Spinal cord (tissue), 10 donors: ENCODE data around the gene NFILZ. TPM values are rescaled to one million over a fixed set of nuclear protein-coding genes. Genes with fewer than 3 reads are reported as not detected.

Experiments
- DNase-seq, 6 donors: peaks; one replicate each; pipeline versions ENCODE4 v3.0.0 to v3.0.0-alpha.2; 2013 to 2015; ENCODE audit warnings: low spot score in 6 of 6, low read depth in 4 of 6
- H3K27ac ChIP-seq: one replicate; pipeline ENCODE4 v1.5.1; 2013; ENCODE audit warnings: low read depth, low read length, control low read depth
- H3K27me3 ChIP-seq: one replicate; pipeline ENCODE4 v1.6.1; 2013; ENCODE audit warnings: low read length; ENCODE audit not compliant: control insufficient read depth, insufficient read depth
- H3K36me3 ChIP-seq: one replicate; pipeline ENCODE4 v1.6.1; 2013; ENCODE audit warnings: low read length; ENCODE audit not compliant: control insufficient read depth, insufficient read depth
- H3K4me1 ChIP-seq: one replicate; pipeline ENCODE4 v1.6.1; 2013; ENCODE audit warnings: low read length; ENCODE audit not compliant: control insufficient read depth, insufficient read depth
- H3K4me3 ChIP-seq: one replicate; pipeline ENCODE4 v1.5.1; 2013; ENCODE audit warnings: low read depth, low read length, control low read depth
- H3K9me3 ChIP-seq: one replicate; pipeline ENCODE4 v1.6.1; 2013; ENCODE audit warnings: low read length; ENCODE audit not compliant: control insufficient read depth, insufficient read depth
- WGBS: methylation state at CpG from one replicate; pipeline ENCODE4 v1.1.5; 2013; ENCODE audit warnings: missing lambda C conversion rate; ENCODE audit not compliant: insufficient coverage; 5-methylcytosine and 5-hydroxymethylcytosine counted together
- long read RNA-seq, 4 donors: transcript quantifications; one replicate each; lab custom pipeline, GENCODE V29; 2026
- polyA plus RNA-seq, 2 donors: library from polyadenylated mRNA; unstranded; fragments of 120-200 nt; gene quantifications; one replicate each; pipeline ENCODE4 v1.2.1, GENCODE V29; 2013; ENCODE audit not compliant: insufficient read length in 2 of 2
- total RNA-seq, 2 donors: library from RNA; depleted of rRNA in 1 of 2; stranded (reverse); fragments of 120-200 nt in 1 of 2; fragments of >200 nt in 1 of 2; gene quantifications; one replicate each; pipeline versions ENCODE4 v1.2.3 to v1.2.4, GENCODE V29; 2013 to 2014
- donor health status: healthy.

NFILZ gene, protein sequence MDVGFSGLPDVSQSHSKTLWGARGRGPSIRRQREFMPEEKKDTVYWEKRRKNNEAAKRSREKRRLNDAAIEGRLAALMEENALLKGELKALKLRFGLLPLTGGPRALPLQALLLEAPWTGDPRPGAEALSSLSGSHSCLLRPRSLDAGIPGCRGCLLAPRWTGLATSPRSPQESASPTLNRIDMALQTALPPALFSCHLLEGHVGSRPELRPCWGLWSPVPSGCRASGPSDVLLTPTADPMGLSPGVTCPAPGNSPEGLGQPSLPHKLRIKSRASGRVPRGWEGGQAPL
- total RNA-seq (not detected), polyA plus RNA-seq (not detected)
- long read RNA-seq, donor 1, result 0 reads
- long read RNA-seq, donor 2, result 0 reads
- long read RNA-seq, donor 3, result 0 reads
- long read RNA-seq, donor 4, result 0 reads

DNA sequence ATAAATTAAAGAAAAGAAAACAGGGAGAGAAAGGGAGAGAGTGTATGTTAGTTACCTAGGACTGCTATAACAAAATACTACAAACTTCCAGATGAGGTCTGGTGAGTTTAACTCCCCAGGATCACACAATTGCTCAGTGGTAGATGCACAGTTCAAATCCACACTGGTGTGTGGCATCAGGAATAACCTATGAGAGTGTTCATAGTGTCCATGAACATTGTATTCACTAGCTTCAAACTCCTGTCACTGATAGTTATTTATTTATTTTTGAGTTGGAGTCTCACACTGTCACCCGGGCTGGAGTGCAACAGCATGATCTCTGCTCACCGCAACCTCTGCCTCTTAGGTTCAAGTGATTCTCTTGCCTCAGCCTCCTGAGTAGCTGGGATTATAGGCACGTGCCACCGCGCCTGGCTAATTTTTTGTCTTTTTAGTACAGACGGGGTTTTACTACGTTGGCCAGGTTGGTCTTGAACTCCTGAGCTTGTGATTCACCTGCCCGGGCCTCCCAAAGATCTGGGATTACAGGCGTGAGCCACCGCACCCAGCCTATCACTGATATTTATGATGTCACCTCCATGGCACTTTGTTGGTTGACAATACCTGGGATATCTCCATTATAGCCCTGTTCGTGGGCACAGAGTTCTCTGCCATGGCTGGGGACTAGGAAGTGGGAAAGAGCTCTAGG lies at the start of gene NFILZ:
NFILZ (plus strand) TSS at position 638 of the 688 bp plus-strand sequence. CDS start 46,133 bp downstream, outside the sequence.
- 89% methylated on average over 9 of the region's 11 CpGs for WGBS
- H3K27ac ChIP-seq, result peak within 1 kb of the TSS; percentile 57
- H3K9me3 ChIP-seq, result no peaks in the 10 kb centered on the region

DNA sequence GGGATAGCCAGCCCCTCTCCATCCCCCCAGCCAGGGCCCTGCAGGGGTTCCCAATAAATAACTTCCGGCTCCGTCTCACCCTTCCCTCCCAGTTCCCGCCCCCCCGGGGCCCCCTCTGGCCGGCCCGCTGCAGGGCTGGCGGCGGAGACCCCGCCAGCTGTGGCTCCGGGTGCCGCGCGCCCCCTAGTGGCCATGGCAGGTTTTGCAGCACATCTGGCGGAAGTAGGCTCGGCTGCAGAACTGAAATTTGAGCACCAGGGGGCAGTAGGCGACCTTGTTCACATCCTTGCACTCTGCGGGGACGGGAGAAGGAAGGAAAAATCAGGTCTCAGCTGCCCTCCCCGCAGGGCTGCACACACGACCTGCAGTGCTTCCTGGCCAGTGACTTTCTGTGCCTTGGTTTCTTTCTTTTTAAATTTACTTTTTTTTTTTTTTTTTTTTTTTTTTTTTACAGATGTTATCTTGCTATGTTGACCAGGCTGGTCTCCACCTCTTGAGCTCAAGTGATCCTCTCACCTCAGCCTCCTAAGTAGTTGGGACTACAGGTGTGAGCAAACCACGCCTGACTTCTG lies 49.6 kb upstream of the NFILZ start:
- Histone ChIP-seq H3K27me3 (peaks cover 2% of the 10 kb centered on the region), H3K9me3 (no peaks in the 10 kb centered on the region), H3K27ac (no peak overlapping the region), H3K4me3 (no peak overlapping the region), H3K4me1 (peaks cover 9% of the 10 kb centered on the region), H3K36me3 (peaks cover 23% of the 10 kb centered on the region)
- DNase-seq, result peak in 5 of 6 donors; percentile 26 to 89 (median 47)
- WGBS, result 2% methylated on average over 18 of the region's 21 CpGs

More for the DNA sequence above, at the start of gene NFILZ:
- H3K27me3 ChIP-seq, result no peaks in the 10 kb centered on the region
- no peak within 1 kb of the TSS for H3K4me3 ChIP-seq
- peaks cover 13% of the 10 kb centered on the region for H3K4me1 ChIP-seq
- no peak for DNase-seq
- H3K36me3 ChIP-seq, result no peaks in the 10 kb centered on the region

DNA sequence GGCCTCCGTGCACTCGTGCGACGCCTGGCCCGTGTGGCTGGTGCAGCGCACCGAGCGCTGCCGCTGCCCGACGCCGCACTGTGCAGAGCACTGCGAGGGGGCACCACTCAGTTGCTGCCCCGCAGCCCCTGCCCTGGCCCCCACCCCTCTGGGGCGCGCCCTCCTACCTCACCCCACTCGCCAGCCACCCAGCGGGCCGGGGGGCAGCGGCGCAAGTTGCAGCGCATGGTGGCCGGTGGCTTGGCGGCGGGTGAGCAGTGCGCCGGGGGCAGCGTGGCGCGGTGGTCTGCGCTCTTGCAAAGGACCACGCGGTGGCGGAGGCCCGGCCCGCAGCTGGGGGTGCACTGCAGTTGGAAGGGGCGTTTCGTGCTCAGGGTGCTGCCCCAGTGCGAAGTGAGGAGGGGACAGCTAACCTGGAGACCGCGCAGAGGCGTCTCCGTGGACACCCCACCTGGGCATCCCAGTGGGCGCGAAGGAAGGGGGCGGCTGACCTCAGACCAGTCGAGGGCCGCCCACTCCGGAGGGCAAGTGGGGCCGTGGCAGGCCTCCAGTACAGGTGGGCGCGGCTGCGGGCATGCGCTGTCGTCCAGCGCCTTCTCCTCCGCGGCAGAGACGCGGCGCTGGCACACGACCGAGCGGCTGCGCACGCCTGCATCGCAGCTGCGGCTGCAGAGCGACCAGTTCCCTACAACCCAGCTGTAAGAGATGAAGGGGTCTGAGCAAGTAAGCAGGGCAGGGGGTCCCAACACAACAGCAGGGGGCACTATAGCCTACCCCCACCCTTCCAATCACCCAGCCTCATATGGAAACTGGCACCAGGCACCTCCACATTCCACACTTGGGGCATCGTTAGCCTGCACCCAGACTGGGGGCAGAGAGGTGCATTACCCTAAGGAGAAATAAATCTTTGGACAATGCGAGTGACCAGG lies 45.2 kb upstream of the NFILZ start:
- no peak overlapping the region for H3K4me3 ChIP-seq
- WGBS, result 64% methylated on average over 69 of the region's 71 CpGs
- no peaks in the 10 kb centered on the region for H3K9me3 ChIP-seq
- no peaks in the 10 kb centered on the region for H3K27me3 ChIP-seq
- peaks cover 45% of the 10 kb centered on the region for H3K36me3 ChIP-seq
- H3K4me1 ChIP-seq, result peaks cover 4% of the 10 kb centered on the region
- no peak overlapping the region for H3K27ac ChIP-seq
- peak in 1 of 6 donors; percentile 10 for DNase-seq

DNA sequence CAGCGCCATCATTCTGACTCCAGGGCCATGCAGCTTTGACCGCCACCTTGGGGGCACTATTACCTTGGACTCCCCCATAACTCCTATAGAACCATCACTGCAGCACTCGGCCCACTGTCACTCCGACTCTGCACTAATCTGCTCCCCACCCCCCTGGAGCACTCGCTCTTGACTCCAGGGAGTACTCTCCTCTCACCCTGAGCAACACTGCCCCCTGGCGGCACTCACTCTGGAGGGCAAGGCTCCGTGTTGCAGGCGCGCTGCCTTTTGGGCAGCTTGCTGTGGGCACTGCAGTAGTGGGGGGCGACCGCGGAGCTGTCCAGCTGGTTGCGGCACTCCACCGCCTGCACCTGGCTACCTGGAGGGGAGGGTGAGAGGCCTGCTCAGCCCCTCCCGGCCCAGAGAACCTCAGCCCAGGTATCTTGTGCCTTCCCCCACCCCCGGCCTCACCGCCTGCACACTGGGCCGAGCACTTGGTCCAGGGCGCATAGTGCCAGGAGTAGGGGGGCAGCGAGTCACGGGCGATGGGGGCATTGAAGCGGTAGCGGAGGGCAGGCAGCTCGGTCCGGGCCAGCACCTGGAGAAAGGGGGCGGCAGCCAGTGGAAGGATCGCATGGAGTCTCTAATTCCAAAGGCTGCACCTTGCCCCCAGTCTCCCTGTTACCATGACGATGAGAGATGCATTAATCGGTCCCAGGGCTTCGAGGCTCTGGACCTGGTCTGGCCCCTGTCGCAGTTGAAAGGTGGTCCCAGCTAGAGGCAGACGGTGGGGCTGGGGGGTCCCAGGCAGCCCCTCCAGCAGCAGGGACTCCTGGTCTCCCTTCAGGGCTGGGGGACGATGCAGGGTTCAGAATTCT lies 44.3 kb upstream of the NFILZ start:
- Histone ChIP-seq H3K4me3 (no peak overlapping the region), H3K27ac (no peak overlapping the region), H3K4me1 (no peaks in the 10 kb centered on the region), H3K27me3 (no peaks in the 10 kb centered on the region), H3K36me3 (peaks cover 41% of the 10 kb centered on the region), H3K9me3 (no peaks in the 10 kb centered on the region)
- WGBS, result 63% methylated on average over 26 of the region's 34 CpGs
- no peak for DNase-seq

DNA sequence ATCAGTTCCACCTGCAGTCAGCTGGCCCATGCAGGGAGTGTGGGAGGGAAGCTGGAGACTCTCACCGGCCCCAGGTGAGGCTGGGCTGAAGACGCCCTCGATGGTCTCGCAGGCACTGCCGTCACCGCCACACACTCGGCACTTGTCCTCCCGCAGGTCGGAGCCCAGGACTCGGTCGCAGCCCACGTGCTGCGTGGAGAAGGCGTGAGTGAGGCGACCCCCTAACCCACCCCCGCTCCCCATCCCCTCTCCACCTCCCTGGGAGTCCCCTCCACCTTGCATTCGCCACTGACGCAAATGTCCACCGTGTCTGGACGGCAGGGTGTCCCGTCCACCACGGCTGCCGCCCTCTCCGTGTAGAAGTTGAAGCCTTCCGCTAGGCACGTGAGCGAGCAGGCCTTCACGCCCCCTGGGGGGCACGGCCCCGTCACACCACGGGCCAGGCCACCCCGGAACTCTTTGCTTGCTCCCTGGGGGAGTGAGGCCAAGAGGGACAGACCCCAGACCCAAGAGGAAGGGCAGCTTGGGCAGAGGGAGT lies 41.2 kb upstream of the NFILZ start:
- Histone ChIP-seq H3K9me3 (no peaks in the 10 kb centered on the region), H3K4me1 (peaks cover 17% of the 10 kb centered on the region), H3K27me3 (no peaks in the 10 kb centered on the region), H3K4me3 (no peak overlapping the region), H3K27ac (no peak overlapping the region), H3K36me3 (peaks cover 40% of the 10 kb centered on the region)
- DNase-seq, result no peak
- 86% methylated on average over 30 of the region's 32 CpGs for WGBS

DNA sequence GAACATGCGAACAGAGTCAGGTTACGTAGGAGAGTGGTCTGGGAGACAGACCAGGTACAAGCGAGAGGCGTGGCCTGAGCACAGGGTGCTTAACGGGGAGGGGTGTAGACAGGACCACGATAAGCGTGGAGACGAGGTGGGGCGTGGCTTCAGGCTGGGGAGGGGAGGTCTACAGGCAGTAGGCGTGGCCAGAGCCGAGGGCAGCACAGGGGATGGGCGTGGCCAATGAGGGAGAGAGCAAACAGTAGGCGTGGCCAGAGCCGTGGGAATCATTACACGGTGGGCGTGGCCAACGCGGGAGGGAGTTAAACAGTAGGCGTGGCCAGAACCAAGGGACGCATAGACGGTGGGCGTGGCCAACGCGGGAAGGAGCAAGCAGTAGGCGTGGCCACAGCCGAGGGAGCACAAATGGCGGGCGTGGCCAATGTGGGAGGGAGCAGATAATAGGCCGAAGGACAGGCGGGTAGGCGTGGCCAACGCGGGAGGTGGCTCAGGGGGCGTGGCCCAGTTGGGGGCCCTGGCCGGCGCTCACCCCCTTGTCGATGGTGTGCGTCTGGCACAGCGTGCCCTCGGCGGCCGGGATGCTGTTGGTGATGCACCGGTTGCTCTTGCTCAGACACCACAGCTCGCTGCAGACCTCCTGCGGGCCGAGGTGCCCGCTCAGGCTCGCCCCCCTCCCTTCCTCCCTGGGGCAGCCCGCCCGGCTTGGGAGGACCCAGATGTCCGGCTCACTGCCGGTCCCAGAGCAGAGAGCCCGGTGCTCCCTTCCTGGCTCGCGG lies 38.0 kb upstream of the NFILZ start:
- peak; percentile 90 to 99 (median 94) for DNase-seq
- Histone ChIP-seq H3K27me3 (no peaks in the 10 kb centered on the region), H3K4me1 (peaks cover 17% of the 10 kb centered on the region), H3K36me3 (peaks cover 39% of the 10 kb centered on the region), H3K9me3 (no peaks in the 10 kb centered on the region), H3K4me3 (peak overlapping the region; percentile 45), H3K27ac (peak overlapping the region; percentile 69)
- under 1% methylated on average over 53 of the region's 55 CpGs for WGBS

DNA sequence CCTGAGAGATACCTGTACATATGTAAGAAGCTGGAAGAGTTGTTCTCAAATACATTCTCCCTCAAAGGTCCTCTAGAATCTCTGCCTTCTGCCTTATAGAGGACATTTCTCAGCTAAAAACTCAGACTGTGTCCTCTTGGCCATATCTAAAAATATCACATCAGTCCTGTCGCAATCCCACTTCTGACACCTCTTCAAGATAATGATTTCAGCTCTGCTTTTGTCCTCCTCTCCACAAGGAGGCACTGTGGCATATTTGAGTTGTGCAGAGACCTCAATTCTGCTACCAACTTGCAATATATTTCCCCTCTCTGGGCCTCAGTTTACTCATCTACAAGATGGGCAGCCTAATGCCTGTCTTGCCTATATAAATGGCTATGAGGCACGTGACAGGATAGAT lies 36.5 kb upstream of the NFILZ start:
- Histone ChIP-seq H3K9me3 (no peaks in the 10 kb centered on the region), H3K27me3 (no peaks in the 10 kb centered on the region), H3K4me1 (peaks cover 17% of the 10 kb centered on the region), H3K36me3 (peaks cover 46% of the 10 kb centered on the region), H3K4me3 (no peak overlapping the region), H3K27ac (no peak overlapping the region)
- no CpG with 5 or more reads among the region's 2 CpGs for WGBS
- DNase-seq, result no peak

DNA sequence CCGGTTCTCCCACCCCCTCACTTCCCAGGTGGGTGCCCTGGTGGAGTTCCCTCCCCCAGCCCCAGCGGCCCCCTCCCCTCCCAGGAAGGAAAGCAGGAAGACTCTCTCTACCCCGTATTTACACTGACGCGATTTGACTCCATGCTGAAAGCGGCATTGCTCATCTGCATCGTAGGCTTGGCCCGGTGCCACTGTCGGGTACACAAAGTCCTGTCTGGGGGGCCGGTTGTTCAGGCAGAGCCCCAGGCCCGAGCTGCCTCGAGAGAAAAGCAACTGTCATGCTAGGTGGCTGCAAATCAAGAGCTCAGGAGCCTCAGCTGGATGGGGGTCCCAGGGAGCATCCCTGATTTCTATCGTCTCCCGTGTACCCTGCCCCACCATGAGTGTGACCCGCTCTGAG lies 34.8 kb upstream of the NFILZ start:
- Histone ChIP-seq H3K4me3 (no peak overlapping the region), H3K4me1 (peaks cover 17% of the 10 kb centered on the region), H3K9me3 (no peaks in the 10 kb centered on the region), H3K36me3 (peaks cover 47% of the 10 kb centered on the region), H3K27me3 (no peaks in the 10 kb centered on the region), H3K27ac (no peak overlapping the region)
- 71% methylated on average over 13 of the region's 15 CpGs for WGBS
- DNase-seq, result no peak
